Colon (tissue), 2 donors: ENCODE data around the gene TSSK6.
A peak's percentile ranks its signal among the peaks of the same experiment; 100 is the strongest.

Experiments
- FAIRE-seq: peaks from 2 replicates; lab custom pipeline; 2012; peaks lifted over from hg19 to GRCh38; lab: Jason Lieb, UNC
- donor health status: control.
- donor health status: control.

TSSK6 gene

DNA sequence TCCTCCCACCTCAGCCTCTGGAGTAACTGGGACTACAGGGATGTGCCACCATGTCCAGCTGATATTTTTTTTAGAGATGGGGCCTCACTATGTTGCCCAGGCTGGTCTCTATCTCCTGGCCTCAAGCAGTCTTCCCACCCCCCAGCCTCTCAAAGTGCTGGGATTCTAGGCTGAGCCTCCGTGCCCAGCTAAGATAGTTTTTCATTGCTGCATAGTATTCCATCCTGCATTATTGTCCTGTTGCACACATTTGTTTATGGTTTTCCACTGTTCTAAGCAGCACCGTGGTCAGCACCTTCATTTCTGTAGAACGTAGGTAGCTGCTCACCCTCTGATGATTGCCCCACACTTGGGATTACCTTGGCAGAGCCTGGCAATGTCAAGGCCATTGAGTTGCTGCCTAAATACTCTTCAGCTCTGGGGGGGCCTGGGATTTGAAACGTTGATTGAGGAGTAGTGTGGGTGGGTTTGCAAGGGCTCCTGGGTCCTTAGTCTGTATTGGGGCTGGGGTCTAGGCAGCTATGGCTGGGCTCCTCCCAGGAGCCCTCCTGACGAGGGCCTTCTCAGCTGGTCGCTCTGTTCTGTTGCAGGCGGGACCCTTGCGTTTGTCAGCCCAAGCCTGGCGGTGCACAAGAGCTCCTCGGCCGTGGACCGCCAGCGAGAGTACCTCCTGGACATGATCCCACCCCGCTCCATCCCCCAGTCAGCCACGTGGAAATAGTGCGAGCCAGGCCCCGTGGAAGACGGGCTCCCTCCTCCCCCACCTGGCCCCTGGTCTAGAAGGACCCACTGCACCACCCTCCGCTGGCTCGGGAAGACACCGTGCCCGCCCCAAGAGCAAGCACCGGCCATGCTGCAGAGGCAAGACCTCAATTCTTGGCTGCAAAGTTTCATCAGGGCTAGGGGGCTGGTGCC lies 10.3 kb downstream of the TSSK6 start:
- no peak for FAIRE-seq

DNA sequence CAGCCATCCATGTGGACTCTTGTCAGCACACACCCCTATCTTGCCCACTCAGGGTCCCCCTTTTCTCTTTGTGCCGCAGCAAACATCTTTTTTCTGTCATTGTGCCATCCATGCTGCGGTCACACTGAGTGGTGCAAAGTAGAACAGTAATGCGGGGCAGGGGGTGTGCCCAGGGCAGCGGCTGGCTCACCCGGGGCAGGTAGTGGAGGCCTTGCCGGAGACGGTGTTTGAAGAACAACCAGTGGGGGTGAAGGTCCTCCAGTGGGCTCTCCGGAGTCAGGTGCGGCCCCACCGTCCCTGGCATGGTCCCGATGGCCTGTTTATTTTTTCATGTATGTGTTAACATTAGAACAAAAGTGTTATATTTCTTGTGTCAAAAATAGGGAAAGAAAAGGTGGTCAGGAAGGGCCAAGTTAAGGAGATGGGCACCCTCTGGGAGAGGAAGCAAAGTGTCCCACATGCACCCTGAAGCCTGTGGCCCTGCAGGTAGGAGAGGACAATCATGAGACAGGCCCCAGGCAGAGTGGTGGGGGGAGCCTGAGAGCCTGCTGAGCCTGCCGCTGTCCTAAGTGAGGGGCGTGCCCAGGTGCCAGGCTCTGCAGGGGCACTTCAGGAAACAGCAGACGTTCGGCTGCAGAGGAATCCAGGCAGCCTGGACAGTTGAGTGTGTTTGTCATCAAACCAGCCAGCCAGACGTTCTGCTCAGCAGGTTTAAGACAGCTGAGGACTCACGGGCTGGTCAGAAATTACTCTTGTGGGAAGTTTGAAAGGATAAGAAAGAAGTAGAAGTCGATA lies 12.3 kb downstream of the TSSK6 start:
- no peak for FAIRE-seq

DNA sequence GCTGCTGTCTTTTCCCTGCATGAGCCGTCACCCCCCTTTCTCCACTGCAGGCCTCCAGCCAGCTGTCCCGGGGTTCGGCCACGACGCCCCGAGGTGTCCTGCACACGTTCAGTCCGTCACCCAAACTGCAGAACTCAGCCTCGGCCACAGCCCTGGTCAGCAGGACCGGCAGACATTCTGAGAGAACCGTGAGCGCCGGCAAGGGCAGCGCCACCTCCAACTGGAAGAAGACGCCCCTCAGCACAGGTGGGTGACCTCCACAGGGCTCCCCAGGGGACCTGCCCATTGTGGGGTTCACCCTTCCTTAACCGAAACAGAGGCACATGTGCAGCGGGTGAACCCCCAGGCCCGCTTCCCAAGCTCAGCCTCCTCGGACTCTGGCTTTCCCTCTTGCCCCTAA lies 13.1 kb downstream of the TSSK6 start:
- FAIRE-seq = no peak

DNA sequence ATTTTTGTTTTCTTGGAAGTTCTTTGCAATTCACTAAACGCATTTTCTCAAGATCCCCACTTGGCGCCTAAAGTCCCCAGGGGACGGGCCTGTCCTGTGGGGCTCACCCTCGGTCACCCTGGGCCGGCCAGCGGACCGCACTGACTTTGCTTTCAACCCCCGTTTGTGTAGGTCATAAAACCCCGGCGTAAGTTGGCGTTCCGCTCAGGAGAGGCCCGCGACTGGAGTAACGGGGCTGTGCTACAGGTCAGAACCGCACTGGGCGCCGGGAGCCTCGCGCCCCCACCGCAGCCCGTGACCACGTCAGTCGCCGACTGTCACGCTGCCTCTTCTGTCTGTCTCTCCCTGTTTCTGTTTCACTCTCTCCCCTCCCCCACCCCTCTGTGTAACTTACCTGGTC lies 13.6 kb downstream of the TSSK6 start:
- FAIRE-seq = no peak

DNA sequence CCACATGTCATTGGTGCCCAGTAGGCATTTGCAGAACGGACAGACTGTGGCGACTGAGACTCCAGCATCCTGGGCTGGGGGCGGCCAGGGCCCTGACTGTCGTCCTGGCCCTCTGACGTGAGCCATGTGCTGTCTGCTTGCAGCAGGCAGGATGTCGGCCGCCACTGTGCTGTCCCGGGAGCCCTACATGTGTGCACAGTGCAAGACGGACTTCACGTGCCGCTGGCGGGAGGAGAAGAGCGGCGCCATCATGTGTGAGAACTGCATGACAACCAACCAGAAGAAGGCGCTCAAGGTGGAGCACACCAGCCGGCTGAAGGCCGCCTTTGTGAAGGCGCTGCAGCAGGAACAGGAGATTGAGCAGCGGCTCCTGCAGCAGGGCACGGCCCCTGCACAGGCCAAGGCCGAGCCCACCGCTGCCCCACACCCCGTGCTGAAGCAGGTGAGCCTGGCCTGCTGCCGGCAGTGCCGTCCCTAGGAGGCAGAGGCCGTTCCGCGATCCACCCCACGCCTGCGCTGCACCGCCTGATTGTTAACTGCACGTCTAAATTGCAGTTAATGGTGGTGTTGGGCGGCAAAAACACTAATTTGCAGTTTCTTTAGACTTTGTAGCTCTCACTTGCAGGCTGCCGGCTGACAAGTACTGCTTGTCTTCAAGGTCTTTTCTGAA lies 14.2 kb downstream of the TSSK6 start:
- FAIRE-seq = no peak

DNA sequence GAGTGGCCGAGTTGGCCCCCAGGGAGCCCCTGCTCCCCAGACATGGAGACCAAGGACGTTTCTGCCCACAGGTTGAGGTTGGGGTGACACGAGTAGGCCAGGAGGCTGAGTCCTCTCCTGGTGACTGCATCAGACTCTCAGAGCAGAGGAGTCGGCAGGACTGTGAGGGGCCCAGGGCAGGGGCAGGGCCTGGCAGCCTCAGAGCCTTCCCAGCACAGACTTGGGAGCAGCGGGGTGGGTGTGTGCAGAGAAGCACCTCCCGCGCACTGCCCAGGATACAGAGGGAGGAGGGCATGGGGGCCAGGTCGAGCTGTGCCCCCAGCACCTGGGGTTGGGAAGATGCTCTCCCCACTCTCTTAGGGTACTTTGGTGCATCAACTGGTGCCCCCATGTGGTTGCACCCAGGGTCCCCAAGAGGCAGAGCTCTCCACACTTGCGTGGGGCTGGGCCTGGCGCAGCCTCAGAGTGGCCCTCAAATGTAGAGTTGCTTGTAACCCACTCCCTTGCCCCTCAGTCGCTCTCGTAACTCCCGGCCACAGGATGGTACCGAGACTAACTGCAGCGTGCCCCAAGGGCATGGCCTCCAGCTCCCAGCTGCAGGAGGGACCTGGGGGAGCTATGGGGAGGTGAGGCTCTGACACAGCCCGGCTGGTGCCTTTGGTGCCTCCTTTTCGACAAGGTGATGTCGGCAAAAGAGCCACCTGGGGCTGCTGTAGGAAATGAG lies 15.9 kb downstream of the TSSK6 start:
- no peak for FAIRE-seq

DNA sequence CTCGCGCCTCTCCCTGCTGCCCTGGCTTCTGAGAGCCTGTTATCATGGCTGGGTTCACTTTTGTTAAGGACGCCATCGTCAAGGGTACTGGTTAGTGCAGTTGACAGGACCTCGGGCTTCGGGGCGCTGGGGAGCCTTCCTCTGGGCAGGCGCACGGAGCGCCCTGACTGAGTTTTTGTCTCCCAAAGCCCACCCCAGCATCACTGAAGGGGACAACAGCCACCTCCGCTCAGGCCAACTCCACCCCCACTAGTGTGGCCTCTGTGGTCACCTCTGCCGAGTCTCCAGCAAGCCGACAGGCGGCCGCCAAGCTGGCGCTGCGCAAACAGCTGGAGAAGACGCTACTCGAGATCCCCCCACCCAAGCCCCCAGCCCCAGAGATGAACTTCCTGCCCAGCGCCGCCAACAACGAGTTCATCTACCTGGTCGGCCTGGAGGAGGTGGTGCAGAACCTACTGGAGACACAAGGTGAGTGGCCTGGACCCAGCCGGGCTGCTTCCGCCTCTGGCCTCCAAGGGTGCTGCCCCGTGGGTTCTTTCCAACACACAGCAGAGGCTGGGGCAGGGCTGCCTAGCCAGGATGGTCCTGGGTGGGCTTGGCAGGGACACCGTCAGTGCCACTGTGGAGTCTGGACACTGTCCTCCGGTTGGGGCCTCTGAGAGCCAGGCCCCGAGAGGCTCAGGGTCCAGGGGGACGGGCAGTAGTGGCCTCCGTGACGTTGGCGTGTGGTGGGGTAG lies 16.9 kb downstream of the TSSK6 start:
- FAIRE-seq = no peak

DNA sequence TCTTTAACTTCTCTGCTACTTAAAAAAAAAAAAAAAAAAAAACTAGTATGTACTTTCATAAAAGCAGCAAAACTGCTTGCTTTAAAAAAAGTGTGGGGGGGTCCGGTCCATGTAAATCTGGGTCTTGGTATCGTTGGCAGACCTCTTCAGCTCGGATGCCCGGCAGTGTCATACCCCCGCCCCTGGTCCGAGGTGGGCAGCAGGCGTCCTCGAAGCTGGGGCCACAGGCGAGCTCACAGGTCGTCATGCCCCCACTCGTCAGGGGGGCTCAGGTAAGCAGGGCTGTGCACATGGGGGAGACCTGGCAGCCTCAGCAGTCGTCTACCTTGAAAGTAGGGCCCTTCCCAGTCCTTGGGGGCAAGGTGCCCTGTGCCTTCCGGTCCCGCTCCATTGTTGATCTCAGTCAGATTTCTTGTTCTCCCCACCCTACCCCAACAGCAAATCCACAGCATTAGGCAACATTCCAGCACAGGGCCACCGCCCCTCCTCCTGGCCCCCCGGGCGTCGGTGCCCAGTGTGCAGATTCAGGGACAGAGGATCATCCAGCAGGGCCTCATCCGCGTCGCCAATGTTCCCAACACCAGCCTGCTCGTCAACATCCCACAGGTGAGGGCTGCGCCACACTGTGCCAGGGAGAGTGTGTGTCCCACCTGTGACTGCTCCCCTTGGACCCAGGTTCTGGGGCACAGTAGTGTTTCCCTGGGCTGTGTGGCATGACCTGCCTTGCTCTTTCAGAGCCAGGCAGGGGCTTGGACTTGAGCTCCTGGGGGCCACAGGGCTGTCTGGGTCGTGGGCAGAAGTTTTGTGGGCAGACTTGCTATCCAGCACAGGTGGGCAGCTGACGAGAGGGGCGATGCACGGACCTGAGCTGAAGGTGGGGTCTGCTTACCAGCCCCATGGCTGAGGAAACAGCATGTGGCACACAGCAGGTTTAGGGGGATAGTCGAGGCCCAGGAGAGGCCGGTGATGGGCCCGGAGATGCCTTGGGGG lies 19.4 kb downstream of the TSSK6 start:
- no peak for FAIRE-seq

DNA sequence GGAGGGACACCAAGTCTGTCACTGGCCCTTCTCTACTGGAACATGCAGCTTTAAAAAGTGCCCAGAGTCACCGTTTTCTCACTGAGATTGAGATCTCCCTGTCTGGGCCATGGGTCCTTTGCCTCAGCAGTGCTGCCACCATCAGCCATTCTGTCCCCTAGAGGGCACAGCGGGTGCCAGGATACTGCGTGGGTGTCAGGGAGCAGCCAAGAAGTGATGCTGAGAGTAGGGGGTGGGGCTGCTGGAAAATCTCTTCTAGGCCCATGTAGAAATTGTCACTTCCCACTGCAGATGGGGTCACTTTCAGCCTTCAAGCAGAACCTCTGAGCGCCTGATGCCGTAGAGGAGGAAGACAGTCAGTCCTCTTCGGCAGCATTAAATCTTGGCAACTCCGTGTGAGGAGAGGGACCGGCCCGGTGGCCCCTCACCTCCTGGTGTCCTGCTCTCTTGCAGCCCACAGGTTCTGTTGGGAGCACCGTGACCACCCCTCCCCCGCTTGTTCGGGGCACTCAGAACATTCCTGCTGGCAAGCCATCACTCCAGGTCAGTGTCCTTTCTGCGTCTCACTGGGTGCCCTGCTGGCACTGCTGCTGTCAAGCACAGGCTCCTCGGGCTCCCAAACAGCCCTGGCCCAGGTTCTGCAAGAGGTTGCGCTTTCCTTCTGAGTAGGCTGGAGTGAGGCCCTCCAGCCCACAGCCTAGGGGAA lies 21.4 kb downstream of the TSSK6 start:
- no peak for FAIRE-seq

DNA sequence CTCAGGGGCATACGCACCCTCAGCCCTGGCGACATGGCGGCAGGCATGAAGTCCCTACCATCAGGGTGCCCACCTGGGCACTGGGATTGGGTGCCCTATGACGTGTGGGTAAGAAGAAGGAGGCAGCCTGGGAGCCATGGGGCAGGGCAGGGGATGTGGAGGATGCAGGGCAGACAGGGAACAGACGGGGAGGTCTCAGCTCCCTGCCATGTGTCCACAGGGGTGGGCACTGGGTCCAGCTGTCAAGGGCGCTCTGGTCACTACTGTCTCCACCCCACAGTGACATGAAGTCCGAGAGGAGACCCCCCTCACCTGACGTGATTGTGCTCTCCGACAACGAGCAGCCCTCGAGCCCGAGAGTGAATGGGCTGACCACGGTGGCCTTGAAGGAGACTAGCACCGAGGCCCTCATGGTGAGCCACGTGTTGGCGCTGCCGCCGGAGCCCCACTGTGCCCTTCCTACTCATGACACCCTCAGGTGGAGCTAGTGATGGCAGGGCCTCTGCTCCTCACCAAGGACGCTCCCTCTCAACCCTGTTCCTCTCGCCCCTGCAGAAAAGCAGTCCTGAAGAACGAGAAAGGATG lies 23.2 kb downstream of the TSSK6 start:
- no peak for FAIRE-seq

DNA sequence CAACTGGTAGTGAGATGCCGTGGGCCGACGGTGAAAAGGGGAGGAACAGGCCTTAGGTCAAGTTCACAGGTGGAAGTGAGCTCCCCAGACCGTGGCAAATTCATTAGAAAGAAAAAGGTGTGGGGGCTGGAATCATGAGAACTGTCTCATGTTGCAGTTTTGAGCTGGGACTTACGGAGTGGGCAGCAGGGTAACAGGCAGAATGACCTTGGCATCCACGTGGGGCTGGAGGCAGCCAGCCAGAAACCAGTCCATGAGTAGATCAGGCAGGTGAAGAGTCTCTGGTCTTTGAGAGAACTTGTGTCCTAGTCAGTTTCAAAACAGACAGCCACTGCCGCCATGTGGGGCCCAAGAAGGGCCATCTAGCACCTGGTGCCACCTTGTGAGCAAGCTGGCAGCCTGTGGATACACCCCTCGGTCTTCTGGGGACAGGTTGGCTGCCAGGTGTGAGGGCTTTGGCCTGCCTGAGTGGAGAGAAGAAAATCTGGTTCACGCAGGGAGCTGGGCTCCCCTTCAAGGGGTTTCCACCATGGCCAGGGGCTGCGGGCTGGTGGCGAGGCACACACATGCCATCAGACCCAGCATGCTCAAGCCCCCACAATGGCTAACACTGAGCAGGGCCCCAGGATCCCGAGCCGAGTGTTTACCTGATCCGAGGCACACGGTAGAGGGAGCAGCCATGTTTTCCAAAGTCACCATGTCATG lies 23.9 kb downstream of the TSSK6 start:
- no peak for FAIRE-seq

DNA sequence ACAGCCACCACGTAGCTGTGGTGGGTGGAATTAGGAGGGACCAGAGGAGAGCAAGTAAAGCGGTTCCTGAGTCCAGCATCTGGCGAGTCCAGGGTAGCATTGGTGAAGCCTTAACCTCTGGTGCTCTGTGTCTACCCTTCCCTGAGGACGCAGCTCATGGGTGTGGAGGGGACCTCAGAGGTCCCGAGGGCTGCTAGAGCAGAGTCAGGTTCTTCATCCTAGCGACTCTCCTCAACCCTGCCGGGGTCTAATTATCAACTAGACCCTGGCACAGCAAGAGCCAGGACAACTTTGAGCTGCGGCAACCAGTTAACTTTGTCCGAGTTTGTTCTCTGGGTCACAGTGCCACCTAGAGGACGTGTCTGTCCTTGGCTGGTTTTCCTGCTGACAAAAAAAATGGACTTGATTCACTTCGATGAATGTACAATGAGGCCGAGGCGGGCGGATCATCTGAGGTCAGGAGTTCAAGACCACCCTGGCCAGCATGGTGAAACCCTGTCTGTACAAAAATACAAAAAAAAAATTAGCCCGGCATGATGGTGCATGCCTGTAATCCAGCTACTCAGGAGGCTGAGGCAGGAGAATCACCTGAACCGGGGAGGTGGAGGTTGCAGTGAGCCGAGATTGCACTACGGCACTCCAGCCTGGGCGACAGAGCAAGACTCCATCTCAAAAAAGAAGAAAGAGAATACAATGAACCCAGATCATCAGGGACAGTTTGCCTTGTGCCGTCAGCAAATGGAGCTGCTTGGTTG lies 25.0 kb downstream of the TSSK6 start:
- FAIRE-seq = no peak

DNA sequence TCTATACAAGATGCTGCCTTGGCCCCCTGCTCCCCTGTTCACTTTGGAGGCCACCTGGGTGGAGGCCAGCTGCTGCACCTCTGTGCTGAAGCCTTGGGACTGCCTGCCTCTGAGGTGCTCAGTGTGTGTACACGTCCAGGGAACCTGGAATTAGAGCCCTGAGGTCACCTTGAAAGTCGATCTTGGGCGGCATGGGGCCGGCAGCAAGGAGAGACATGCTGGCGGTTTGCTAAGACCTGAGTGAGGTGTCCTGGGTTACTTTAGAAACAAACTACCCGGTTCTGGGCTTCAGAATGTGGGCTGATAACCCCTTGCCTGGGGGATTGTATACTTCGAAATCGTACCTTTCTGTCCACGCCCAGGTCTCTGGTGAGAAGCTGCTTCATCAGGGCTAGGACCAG lies 25.5 kb downstream of the TSSK6 start:
- FAIRE-seq = no peak

DNA sequence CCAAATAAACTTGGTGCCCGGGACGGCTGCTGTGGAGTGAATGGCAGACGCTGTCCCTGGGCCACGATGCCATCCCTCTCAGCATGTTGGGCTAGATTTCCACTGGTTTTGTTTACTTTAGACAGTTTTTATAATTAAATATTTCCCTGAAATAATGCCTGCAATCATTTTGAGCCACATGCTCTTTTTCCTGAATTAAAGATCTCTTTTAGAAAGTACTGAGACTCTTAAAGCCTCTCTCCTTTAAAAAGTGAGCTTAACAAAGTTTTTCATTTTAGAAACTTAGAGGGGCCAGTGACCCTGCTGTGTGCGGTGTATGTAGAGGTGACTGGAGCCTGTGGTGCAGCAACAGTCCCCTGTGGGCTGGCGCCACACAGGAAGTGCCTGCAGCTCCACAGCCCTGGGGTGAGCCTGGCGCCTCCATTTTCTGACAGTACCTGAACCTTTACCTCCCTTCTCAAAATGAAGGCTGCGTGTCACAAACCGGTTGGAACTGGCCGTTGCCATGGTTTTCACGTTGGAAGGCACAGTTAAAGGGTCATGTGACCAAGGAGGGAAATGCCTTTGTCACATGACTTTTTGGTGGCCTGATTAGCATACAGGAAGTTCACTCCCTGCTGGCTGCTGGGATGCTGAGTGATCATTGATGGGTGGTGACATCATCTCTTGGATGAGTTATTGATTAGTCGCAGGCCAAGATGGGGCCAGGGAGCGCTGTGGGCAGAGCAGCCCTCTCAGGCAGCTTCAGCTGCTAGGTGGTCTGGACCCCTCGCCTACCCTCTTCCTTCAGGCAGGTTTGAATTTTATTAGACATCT lies 26.3 kb downstream of the TSSK6 start:
- FAIRE-seq = peak; percentile 53

DNA sequence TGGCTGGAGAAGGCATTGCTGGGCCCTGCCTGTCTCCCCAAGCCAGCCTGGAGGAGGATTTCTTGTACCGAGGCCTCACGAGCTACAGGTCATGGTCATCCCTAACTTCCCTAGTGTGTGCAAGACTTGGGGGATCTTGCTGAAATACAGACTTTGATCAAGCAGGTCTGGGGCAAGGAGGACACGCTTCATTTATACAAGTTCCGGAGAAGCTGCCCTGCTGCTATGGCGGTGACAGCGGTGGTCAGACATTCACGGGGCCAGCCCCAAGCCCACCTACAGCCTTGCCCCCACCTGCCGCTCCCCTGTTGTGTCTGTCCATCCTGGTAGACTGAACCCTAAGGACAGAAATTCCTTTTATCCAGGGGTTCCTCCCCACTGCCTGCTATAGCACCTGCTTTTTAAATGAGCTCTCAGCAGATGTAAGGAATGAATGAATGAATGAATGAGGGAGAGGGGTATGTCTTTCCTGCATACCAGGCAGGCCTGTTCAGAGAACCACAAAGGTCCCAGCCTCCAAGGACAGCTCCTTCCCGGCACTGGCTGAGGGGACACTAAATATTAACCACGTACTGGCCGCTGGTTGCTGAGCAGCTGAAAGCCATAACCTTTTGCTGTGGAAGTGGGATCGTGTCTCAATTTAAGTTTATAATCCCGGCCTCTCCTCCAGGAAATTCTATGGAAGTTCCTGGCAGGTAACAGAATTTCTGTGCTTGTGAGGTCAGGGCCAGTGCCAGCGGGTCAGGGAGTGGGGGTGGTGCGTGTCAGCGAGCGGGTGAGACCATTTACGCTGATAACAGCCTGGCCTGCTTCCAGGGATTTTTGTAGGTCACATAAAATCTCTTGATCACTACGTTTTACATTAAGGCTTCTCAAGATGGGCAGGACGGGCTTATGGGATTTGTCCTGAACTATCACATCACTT lies 27.1 kb downstream of the TSSK6 start:
- no peak for FAIRE-seq
